ENCODE data around the gene IRF2BP2.

Gene IRF2BP2

GRCh38 chr1:234588386-234588785 is 21.6 kb downstream of the IRF2BP2 start:
- ATAC-seq (ENCODE audit: insufficient read depth, low read depth) (no peak), DNase-seq (no peak)
- no peak overlapping the region for H3K9ac ChIP-seq (ENCODE audit: low read depth, low read length)
- no peak overlapping the region for H3K27ac ChIP-seq (ENCODE audit: low read length)
- no peak overlapping the region for H3K4me2 ChIP-seq (ENCODE audit: insufficient read depth, low read length)
- H4K20me1 ChIP-seq (ENCODE audit: insufficient read depth, low read length): no peaks in the 10 kb centered on the region
- no peak overlapping the region for H2AFZ ChIP-seq (ENCODE audit: low read depth, low read length)
- no peaks in the 10 kb centered on the region for H3K27me3 ChIP-seq (ENCODE audit: insufficient read depth, low read length, poor library complexity)
- H3K4me3 ChIP-seq (ENCODE audit: low read depth in 1 of 2, low read length in 2 of 2): no peak overlapping the region
- H3K79me2 ChIP-seq (ENCODE audit: insufficient read depth, low read length): no peaks in the 10 kb centered on the region
- no peak for TF ChIP-seq EZH2 (IDR thresholded peaks at IDR 0.05; ENCODE audit: borderline replicate concordance, low read depth, low read length, severe bottlenecking)
- no peak for TF ChIP-seq CTCF (IDR thresholded peaks at IDR 0.05; ENCODE audit: borderline replicate concordance, extremely low read depth, low read length, poor library complexity, severe bottlenecking)
- H3K9me3 ChIP-seq (ENCODE audit: insufficient read depth, low read length, severe bottlenecking): no peaks in the 10 kb centered on the region
- no peaks in the 10 kb centered on the region for H3K36me3 ChIP-seq (ENCODE audit: insufficient read depth, low read length)
- H3K4me1 ChIP-seq (ENCODE audit: insufficient read depth, low read length): no peaks in the 10 kb centered on the region

GRCh38 chr1:234586892-234587485 is 23.0 kb downstream of the IRF2BP2 start:
- H3K27me3 ChIP-seq (ENCODE audit: insufficient read depth, low read length, poor library complexity): no peaks in the 10 kb centered on the region
- H3K9me3 ChIP-seq (ENCODE audit: insufficient read depth, low read length, severe bottlenecking): no peaks in the 10 kb centered on the region
- H3K4me1 ChIP-seq (ENCODE audit: insufficient read depth, low read length): no peaks in the 10 kb centered on the region
- H3K79me2 ChIP-seq (ENCODE audit: insufficient read depth, low read length): no peaks in the 10 kb centered on the region
- no peak overlapping the region for H3K4me2 ChIP-seq (ENCODE audit: insufficient read depth, low read length)
- no peaks in the 10 kb centered on the region for H3K36me3 ChIP-seq (ENCODE audit: insufficient read depth, low read length)
- no peak overlapping the region for H3K9ac ChIP-seq (ENCODE audit: low read depth, low read length)
- H3K4me3 ChIP-seq (ENCODE audit: low read depth in 1 of 2, low read length in 2 of 2): no peak overlapping the region
- H3K27ac ChIP-seq (ENCODE audit: low read length): no peak overlapping the region
- DNase-seq: no peak
- no peak overlapping the region for H2AFZ ChIP-seq (ENCODE audit: low read depth, low read length)
- no peak for ATAC-seq (ENCODE audit: insufficient read depth, low read depth)
- no peaks in the 10 kb centered on the region for H4K20me1 ChIP-seq (ENCODE audit: insufficient read depth, low read length)
- TF ChIP-seq CTCF (IDR thresholded peaks at IDR 0.05; ENCODE audit: borderline replicate concordance, extremely low read depth, low read length, poor library complexity, severe bottlenecking): no peak
- no peak for TF ChIP-seq EZH2 (IDR thresholded peaks at IDR 0.05; ENCODE audit: borderline replicate concordance, low read depth, low read length, severe bottlenecking)

- TF ChIP-seq EZH2 (IDR thresholded peaks at IDR 0.05; ENCODE audit: borderline replicate concordance, low read depth, low read length, severe bottlenecking): no peak
- no peak overlapping the region for H3K27ac ChIP-seq (ENCODE audit: low read length)
- H3K9me3 ChIP-seq (ENCODE audit: insufficient read depth, low read length, severe bottlenecking): no peaks in the 10 kb centered on the region
- no peaks in the 10 kb centered on the region for H3K36me3 ChIP-seq (ENCODE audit: insufficient read depth, low read length)
- no peak overlapping the region for H3K4me2 ChIP-seq (ENCODE audit: insufficient read depth, low read length)
- no peak overlapping the region for H3K9ac ChIP-seq (ENCODE audit: low read depth, low read length)
- no peaks in the 10 kb centered on the region for H3K27me3 ChIP-seq (ENCODE audit: insufficient read depth, low read length, poor library complexity)
- H3K79me2 ChIP-seq (ENCODE audit: insufficient read depth, low read length): no peaks in the 10 kb centered on the region
- no peaks in the 10 kb centered on the region for H4K20me1 ChIP-seq (ENCODE audit: insufficient read depth, low read length)
- DNase-seq (no peak), ATAC-seq (ENCODE audit: insufficient read depth, low read depth) (no peak)
- no peak overlapping the region for H3K4me3 ChIP-seq (ENCODE audit: low read depth in 1 of 2, low read length in 2 of 2)
- no peaks in the 10 kb centered on the region for H3K4me1 ChIP-seq (ENCODE audit: insufficient read depth, low read length)
- no peak overlapping the region for H2AFZ ChIP-seq (ENCODE audit: low read depth, low read length)
These were observed 23.7 kb downstream of the IRF2BP2 start for GRCh38 chr1:234586304-234586703.

- Histone ChIP-seq H3K36me3 (ENCODE audit: insufficient read depth, low read length) (no peaks in the 10 kb centered on the region), H3K4me3 (ENCODE audit: low read depth in 1 of 2, low read length in 2 of 2) (no peak overlapping the region), H2AFZ (ENCODE audit: low read depth, low read length) (no peak overlapping the region), H3K4me2 (ENCODE audit: insufficient read depth, low read length) (no peak overlapping the region), H3K27ac (ENCODE audit: low read length) (no peak overlapping the region), H3K79me2 (ENCODE audit: insufficient read depth, low read length) (no peaks in the 10 kb centered on the region), H3K27me3 (ENCODE audit: insufficient read depth, low read length, poor library complexity) (no peaks in the 10 kb centered on the region), H4K20me1 (ENCODE audit: insufficient read depth, low read length) (no peaks in the 10 kb centered on the region), H3K9ac (ENCODE audit: low read depth, low read length) (no peak overlapping the region; the same call in 1 of the 2 replicates), H3K9me3 (ENCODE audit: insufficient read depth, low read length, severe bottlenecking) (no peaks in the 10 kb centered on the region), H3K4me1 (ENCODE audit: insufficient read depth, low read length) (no peaks in the 10 kb centered on the region)
- ATAC-seq (ENCODE audit: insufficient read depth, low read depth) (no peak), DNase-seq (no peak)
- TF ChIP-seq CTCF (IDR thresholded peaks at IDR 0.05; ENCODE audit: borderline replicate concordance, extremely low read depth, low read length, poor library complexity, severe bottlenecking): no peak
- TF ChIP-seq EZH2 (IDR thresholded peaks at IDR 0.05; ENCODE audit: borderline replicate concordance, low read depth, low read length, severe bottlenecking): no peak
These were observed 24.5 kb downstream of the IRF2BP2 start for GRCh38 chr1:234585330-234586055.
